ENCODE data around the gene SYNE1. TPM values are rescaled to one million over a fixed set of nuclear protein-coding genes. Genes with fewer than 3 reads are reported as not detected.

Gene SYNE1
- total RNA-seq, 1 donor from 2014 or later: 580 TPM

DNA sequence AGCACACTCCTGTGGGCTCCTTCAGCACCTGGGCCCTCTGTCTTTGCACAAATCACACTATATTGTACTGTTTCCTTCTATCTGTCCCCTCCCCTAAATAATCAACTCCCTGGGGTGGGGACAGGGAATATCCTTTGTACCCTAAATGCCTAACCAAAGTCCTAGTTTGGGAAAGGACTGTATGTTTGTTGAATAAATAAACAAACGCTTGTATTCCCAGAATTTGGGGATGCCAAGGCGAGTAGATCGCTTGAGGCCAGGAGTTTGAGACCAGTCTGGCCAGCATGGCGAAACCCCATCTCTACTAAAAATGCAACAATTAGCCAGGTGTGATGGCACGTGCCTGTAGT is 322.7 kb downstream of the SYNE1 start:
- no peak for DNase-seq

- no peak for DNase-seq
Observed at GRCh38 chr6:152313542-152314482, 323.4 kb downstream of the SYNE1 start.

- DNase-seq: no peak
Observed at GRCh38 chr6:152312434-152312833, 324.7 kb downstream of the SYNE1 start.

DNA sequence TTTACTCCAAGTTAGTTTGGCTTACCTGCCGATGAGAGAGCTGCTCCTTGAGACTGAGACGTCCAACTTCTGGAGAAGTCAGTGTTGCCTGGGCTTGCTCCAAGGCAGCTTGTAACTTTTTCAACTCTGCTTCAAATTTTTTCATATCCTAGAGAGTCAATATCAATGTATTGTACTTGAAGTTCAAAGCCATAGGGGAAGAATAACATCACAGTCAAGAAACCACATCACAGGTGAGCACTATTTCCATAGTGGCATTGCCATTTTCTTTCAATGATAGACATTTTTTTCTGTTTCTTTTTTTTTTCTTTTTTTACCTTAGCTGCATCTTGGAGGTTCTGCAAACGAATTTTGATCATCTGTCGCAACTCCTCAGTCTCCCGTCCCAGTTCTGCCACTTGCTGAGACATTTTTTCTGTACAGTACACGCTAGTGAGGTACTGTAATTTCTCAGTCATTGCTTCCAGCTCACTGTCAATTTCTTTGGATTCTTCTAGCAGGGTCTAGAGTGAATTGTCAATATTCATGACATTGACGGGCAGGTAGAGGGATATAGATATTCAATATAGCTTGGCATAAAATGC is 326.7 kb downstream of the SYNE1 start:
- no peak for DNase-seq

DNA sequence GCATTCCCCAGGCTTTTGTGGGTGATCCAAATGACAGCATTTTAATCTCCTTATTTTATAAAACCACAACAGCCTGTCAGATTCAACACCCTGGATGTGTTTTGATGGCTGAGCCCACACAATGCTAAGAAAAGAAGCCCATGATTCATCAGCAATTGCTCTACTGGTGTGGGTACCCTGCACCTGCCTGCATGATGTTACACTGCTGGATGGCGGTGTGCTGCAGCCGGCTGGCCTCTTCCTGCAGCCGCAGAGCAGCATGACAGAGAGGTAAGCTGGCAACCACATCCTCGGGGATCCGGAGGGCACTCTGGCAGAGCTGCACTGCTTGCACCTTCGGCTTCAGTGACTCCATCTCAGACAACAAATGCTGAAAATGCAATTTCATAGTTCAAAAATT is 327.5 kb downstream of the SYNE1 start:
- DNase-seq: no peak

DNA sequence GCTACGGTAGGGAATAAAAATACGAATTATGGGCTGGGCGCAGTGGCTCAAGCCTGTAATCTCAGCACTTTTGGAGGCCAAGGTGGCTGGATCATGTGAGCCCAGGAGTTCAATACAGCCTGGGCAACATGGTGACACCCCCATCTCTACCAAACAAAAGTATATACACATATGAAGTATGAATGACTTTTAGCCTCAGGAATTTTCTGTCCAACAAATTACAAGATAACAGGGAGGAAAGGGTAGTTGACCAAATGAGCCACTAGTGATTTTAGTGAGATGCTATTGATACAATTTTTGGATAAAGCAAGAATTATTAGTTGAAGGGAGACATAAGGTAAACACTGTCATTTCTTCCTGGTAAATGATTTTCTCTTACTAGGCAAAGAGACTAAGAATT is 328.2 kb downstream of the SYNE1 start:
- no peak for DNase-seq

DNA sequence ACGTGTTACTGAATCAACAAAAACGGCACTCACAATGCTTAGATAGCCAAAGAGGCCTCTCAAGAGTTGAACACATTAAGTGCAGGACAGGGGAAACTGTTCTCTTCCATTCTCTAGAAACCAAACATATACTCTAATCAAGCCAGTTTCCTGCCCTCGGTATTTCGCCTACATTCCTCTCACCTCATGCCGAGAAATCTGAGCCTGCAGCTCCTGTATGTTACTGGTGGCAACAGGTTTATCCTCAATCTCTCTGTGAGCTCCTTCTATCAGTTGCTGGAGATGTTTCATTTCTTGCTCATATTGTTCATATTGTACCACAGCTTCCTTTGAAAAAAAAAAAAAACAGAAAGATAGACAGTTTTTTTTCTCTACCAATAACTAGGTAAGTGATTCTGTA is 328.9 kb downstream of the SYNE1 start:
- DNase-seq: no peak

DNA sequence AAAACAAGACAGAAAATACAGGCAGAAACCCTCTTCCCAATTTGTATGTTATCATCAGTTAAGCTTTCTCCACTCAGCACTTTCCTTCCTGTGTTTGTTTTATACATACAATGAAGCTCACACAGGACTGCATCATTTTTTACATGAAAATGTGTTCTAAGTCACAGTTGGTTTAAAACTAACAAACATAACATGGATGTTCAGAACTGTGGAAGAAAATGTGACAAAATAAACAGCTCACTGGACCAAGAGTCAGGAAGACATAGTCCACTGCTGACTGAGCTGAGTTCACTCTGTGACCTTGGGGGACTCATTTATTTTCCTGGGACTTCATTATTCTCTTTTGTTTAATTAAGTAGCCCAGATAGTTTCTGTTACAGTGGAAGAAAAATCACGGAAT is 331.5 kb downstream of the SYNE1 start:
- no peak for DNase-seq

- peak; percentile 91 for DNase-seq
Observed at GRCh38 chr6:152301765-152302568, 335.2 kb downstream of the SYNE1 start.

DNA sequence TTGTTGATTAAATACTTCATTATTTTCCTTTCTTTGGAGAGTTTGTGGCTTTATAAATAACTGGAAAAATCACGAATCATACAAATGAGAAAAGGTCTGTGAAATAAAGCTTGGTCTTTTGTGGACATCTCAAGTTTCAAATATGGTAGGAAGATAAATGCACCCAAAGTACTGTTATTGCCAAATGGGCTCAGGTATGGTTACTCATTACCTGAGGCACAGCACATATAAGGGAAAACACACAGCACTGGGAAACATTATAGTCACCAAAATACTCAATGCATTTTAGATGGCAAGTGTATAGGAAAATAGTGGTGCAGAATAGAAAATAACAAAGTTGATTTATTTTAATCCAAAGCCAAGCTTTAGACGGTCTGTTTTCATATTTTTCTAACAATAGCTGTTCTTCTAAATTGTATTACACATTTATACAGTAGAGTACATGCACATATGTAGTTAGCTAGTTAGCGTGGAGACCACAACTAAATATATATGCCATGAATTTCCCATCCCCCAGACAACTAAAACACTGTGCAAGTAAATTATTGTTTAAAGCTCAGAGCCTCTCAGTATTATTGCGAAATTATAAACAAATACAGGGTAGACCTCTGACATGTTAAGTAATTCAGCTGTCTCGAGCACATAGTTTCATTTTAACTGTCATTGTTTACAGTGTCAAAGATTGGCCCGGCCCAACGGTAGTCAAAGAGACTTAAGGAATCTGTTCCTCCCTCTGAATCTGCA is 336.0 kb downstream of the SYNE1 start:
- DNase-seq: no peak

DNA sequence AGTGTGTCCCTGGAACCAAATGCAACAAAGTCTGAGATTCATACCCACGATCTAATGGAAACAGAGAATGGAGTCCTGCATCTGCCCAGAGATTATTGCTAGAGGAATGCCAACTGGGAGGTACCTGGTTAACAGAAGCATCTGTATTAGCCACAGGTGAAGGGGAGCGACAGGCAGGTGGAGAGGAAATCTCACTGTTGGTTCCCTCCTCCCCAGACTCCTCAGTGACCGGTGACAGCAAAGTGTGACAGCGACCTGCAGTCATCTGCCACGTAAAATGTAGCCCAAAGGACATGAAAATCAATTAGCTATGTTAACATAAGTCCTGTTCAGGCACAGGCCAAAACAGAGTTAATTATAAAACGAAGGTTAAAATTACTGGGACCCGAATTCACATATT is 336.6 kb downstream of the SYNE1 start:
- no peak for DNase-seq

DNA sequence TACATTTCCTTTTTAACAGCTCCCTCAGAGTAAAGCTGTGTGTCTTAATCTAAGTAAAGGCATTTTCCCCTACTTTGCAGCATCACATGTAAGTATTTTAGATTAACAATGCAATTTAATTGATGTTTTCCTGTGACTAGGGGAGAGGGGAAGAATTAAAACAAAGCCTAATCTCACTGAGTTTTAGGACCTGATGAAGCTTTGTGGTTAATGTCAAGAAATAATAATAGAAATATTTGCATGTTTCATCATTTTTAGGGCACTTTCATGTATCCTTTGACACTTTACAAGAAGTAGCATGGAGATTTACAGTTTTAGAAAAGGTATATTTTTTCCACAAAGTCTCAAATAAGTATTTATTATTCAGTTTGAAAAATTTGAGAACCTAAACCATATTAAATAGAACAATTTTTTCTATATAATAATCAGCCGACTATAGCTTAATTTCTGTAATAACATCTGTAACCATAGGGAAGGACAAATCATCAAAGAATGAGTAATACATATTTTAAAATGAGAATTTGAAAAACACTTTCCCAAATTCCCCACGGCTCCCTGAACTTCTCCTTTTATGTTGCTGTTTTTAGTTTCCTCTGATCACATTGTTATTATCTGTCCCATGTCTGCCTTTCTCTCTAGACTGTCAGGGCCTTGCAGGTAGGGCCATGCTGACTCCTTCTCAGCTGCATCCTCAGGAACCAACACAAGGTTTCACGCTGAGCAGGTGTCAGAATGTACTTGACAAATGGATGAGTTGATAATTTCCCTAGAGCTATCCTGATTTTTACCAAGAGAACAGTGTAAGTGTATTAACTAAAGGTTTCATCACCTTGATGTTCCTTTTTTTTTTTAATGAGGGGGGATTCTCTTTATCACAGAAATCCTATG is 338.1 kb downstream of the SYNE1 start:
- no peak for DNase-seq

DNA sequence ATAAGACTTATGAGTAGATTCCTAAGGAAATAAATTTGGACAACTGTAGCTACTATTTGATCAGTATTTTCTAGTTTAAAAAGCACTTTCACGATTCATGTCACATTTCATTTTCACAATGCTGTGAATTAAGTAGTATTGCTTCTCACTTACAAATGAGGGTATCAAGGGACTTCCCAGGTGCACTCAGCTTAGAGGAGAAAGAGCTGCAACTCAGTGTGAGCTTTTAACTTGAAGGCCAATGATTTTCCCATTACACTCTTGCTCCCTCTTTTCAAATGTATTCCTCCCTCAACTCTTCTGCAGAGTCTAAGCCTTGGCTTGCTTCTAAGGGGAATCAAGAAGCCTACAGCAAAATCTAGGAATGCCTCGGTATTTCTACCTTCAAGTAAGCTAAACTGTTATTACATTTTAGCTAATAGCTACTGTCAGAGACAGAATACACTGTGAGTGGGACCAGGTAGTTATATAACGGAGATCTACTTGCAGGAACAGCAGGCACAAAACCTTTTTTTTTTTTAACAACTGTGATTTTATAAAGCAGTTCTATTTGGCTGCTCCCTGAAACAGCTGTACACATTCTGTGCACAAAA is 339.0 kb downstream of the SYNE1 start:
- no peak for DNase-seq

DNA sequence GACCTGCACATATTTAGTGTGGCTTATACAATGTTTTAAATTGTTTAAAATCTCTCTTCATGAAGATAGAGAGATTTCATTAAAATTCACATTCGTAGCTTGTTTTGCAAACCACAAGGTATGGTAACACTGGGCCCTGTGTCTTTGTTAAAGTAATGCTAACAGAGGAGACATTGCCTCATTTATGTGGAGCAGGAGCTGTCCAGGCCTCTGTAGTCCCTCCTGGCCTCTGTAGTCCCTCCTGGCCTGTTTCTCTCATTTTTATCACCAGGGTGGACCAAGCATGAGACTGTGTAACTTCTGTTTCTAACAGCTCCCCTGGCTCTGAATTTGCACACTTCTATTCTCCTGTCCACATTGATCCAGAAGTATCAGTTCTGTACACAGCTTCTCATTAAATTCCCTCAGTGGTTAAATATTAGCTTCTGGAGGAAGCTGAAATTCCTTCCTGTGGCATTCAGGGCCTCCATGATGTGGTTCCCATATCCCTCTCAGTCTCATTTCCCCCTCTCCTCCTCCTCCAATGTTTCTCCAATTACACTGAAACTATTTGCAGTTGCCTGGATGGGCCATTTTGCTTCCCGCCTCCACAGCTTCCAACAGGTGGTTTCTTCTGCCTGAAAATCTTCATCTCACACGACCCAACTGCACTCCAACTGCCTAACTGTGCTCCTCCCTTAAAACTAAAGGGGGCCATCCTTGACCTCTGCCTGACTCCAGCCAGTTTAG is 340.4 kb downstream of the SYNE1 start:
- DNase-seq: peak; percentile 39

GRCh38 chr6:152295920-152296319 is 341.2 kb downstream of the SYNE1 start:
- no peak for DNase-seq

GRCh38 chr6:152295346-152295745 is 341.8 kb downstream of the SYNE1 start:
- peak; percentile 19 for DNase-seq

- peak; percentile 43 for DNase-seq
Observed at GRCh38 chr6:152293404-152293803, 343.8 kb downstream of the SYNE1 start.

- DNase-seq: no peak
Observed at GRCh38 chr6:152292555-152292954, 344.6 kb downstream of the SYNE1 start.

- DNase-seq: no peak
Observed at GRCh38 chr6:152290693-152291092, 346.5 kb downstream of the SYNE1 start.

- DNase-seq: peak; percentile 75
Observed at GRCh38 chr6:152277826-152278329, 359.3 kb downstream of the SYNE1 start.
